GM19467 (cell line): Measurements from ENCODE around the gene NFIB.

Source experiments
- ATAC-seq: cut with Tn5 transposase; IDR thresholded peaks from one replicate; pipeline ENCODE4 v1.9.1; 2021; ENCODE audit warnings: mild to moderate bottlenecking, moderate library complexity; ENCODE audit not compliant: unreplicated experiment

NFIB gene

GRCh38 chr9:14127656-14128055, 186.3 kb downstream of the NFIB start:
- no peak for ATAC-seq

DNA sequence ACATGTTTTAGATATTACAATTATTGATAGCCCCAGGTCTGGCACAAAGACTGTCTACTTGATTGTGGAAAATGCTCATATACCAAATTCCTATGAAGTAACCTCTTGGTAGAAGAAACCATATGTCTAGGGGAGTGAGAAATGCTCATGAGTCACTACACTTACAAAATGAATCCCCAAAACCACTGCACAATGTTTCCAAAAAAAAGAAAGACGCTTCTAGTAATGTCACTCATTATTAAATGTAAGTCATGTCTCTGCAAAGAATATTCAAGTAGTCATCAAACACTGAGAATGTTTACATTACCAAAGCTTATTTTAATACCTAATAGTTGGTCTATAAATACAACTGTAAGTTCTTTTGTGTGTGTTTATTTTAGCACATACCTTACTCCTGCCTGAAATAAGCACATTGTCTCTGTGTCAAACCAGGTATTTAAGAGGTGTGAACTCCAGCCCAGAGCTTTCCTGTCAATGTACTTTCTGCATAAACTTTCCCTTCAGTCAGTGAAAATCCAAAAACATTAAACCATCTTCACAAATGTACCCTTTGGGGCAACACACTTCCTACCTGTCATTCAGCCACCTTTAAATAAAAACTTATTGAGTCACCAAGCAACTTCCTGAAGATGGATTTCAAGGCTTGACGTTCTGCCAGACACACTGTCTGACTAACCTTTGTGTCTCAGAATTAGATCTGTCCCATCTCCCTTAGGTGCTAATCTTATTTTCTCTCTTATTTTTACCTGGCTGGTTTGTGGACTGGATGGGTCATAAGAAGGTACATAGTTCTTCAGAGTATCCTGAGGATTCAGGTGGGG, 194.0 kb downstream of the NFIB start:
- ATAC-seq: no peak

DNA sequence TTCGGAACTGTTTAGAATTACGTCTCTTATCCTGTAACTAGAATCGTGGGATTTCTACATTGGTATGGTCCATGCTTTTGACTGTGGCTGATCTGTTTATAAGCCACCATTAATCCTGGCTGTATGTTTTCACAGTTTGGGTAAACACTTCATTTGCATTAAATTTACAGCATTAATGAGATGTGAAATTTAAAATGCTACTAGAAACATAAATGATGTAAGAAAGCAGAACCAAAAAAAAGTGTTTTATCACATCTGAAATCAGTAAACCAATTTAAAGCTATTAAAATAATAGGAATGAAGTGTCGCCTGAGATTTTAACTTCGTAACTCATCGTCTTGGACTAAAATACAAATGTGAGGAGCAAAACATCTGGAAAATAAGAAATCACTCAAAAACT, 201.7 kb downstream of the NFIB start:
- no peak for ATAC-seq

DNA sequence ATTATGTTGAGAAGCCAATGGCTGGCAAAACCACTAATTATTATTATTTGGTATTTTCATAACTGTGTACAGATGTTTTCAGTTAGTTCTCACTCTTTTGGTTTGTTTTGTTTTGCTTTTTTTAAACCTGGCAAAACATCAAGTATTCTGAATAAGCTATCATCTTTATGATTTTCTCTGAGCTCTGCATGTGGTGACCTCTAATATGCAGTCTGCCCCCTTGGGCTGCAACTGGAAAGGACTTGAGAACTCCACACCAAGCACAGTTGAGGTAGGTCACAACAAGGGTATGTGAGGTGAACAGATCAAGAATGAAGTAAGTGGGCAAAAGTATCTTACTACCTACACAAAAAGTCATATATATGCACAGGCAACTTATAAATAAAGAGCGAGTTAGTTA, 202.2 kb downstream of the NFIB start:
- ATAC-seq: no peak

DNA sequence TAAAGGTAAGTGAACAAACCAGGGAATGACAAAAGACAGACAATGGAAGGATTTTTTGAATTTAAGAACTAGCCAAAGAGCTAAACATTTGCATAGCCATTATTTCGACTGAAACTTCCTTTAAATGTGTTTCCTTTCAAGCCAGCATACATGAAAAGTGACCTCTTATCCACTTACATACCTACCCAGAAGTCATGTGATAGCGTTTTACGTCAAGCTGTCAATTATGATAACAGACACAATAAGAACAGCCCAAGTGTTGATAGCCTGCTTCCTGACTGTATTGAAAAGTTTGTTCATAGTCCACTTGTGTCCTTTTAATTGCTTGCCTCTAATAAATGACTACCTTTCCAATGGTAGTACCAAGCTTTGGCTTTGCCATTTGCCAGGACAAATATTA, 206.0 kb downstream of the NFIB start:
- ATAC-seq: no peak

DNA sequence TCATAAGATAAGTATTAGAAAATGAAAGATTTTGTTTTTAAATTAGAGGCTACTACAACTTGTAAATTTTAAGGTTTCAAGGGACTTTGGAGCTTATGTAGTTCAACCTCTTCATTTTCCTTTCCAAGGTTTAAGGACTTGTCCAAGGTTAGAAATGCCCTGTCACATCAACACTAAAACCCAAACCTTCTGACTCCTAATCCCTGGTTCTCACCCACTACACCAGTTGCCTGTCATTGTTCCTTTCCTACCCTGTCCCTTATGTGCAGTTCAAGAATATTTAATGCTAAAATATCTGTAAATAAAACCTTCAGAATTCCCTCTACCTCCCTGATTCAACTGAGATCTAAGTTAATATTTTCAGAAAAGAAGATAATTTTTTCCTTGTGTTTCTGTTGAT, 206.4 kb downstream of the NFIB start:
- no peak for ATAC-seq

- ATAC-seq: no peak
Observed at GRCh38 chr9:14106699-14107098, 207.2 kb downstream of the NFIB start.

DNA sequence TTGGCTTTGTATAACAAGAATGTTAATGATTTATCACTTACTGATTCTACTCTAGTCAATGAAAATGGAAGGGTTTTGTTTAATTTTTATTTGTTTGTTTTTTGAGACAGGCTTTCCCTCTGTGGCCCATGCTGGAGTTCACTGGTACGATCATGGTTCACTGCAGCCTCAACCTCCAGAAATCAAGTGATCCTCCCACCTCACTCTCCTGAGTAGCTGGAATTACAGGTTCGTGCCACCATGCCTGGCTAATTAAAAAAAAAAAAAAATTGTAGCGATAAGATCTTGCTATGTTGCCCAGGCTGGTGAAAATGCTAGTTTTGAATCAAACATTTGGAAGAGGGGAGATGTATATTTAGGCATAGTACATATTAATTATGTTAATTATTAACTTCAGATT, 209.4 kb downstream of the NFIB start:
- no peak for ATAC-seq

GRCh38 chr9:14103115-14103514, 210.8 kb downstream of the NFIB start:
- ATAC-seq: no peak

DNA sequence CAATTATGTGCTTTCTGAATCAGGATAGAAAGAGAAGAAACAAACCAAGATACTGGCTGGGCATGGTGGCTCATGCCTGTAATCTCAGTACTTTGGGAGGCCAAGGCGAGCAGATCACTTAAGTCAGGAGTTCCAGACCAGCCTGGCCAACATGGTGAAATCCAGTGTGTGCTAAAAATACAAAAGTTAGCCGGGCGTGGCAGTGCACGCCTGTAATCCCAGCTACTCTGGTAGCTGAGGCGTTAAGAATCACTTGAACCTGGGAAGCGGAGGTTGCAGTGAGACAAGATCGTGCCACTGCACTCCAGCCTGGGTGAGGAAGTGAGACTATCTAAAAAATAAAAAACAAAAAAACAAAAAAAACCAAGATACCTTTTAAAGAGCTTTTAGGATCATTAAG, 214.2 kb downstream of the NFIB start:
- ATAC-seq: no peak

GRCh38 chr9:14098486-14099180, 215.3 kb downstream of the NFIB start:
- no peak for ATAC-seq

DNA sequence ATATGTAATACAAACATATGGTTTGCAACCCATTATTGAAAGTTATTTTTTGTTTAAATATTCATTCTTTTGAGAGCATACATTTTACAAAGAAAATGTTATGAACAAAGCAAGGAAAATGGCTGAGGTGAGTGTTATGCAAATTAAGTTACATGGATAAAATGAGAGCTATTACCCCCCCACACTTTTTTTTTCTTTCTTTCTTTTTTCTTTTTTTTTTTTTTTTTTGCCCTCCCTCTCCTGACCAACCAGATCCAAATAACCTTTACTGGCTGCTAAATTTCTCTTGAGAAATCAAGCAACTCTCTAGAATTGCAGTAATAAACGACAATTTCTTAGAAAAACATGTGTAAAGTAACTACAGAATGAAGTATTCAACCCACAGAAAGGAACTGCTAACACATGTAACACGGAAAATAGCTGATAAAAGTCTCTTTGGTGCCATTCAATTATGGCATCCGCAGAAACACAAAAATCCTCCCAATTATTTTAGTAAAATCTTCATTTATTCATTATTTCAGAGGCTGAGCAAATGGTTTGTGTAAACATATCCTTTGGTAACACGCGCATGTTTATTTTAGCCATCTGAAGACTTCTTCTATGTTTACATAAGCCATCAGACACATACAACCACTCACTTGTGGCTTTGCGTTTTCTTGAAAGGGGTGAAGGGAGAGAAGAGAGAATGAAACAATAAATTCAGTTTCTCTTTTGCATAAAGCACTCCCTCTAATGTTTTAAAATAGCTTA, 216.1 kb downstream of the NFIB start:
- ATAC-seq: no peak

- no peak for ATAC-seq
Observed at GRCh38 chr9:14097215-14097614, 216.7 kb downstream of the NFIB start.

DNA sequence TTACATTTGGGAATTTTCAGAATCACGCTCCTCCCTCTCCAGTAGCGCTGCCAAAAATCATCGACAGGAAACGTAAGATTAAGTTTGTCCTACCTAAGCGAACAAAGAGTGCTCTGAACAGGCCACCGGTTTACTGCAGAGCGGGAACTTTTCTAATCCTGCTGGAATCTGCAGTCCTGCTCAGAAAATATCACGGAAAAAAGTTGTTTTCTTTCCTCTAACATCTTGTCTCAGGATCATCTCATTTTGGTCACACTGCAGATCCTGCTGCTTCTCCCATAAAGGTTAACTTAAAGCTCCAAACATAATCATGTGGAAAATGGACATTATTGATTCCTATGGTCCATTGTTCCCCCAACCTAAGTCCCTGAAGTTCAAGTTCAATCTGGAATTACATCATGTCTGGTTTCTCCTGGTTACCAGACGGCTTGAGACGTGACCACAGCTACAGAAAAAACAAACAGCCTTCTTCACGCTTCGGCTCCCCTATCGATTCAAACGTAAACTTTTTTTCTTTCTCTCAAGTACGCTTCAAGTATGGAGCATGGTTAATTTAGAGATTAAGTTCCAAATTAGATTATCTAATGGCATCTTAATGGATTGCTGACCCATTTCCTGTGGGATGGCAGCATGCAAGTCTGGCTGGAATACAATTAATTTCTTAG, 217.6 kb downstream of the NFIB start:
- no peak for ATAC-seq

DNA sequence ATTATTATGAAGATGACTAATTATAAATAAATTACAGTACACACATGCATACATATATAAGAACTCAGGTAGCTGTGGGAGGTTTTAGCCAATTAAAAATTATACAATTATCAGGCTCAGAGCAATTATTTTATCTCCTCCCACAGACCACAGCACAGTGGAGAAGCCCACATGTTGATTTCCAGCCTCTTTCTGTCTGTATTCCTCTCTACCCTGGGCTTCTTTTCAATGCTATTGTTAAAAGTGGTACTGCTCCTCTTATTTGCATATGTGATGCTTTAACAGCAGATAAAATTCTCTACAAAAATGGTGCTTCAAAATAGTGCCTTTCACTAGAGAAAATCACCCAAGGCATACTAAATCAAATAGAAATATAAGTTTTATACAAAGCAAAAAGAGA, 218.7 kb downstream of the NFIB start:
- no peak for ATAC-seq

GRCh38 chr9:14094491-14094890, 219.4 kb downstream of the NFIB start:
- no peak for ATAC-seq

DNA sequence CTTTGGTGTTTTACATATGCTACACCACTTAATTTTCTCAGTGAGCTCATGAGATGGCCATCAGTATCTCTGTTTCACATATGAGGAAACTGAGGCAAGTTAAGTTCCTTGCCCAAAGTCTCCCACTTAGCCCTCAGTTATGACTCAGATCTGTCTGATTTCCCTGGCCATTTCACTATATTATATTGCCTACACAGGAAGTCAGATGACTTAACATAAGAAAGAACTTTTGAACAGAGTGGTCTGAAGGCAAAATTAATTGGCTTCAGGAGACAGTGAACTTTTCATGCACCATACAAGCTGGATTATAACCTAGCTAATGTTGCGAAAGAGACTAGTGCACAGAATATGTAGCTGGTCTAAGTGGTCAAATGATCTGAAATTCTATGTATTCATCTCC, 221.6 kb downstream of the NFIB start:
- no peak for ATAC-seq

DNA sequence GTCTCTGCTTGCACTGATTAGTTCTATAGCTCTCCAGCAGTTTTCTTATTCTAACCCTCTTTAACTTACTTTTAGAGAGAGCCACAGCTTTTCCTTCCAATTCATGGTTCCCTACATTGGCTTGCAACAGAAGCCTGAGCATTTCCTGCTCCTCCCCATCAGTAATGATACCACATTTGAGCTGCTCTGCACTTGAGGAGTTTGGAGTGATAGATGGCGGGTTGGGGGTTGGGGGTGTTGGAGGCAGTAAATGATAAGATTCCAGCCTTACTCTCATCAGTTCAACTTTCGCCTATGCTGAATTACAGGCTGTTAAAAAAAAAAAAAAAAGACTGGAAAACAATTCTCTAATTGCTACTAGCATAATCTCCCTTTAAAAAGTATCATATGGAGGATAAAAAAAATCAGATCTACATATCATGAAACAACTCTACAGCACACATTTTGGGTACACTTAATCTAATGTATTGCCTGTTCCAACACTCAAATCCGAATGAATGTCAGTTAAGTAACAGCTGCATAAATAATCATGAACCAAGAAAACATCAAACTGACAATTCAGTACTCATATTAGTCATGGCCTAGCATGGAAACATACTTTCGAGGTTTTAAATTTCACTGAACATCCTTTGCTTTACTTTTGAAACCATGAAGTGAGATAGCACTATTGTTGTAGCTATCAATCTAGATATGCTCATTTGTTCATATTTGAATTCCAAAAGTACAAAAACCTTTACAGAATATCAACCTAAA, 224.7 kb downstream of the NFIB start:
- no peak for ATAC-seq

GRCh38 chr9:14087576-14087975, 226.4 kb downstream of the NFIB start:
- ATAC-seq: no peak

DNA sequence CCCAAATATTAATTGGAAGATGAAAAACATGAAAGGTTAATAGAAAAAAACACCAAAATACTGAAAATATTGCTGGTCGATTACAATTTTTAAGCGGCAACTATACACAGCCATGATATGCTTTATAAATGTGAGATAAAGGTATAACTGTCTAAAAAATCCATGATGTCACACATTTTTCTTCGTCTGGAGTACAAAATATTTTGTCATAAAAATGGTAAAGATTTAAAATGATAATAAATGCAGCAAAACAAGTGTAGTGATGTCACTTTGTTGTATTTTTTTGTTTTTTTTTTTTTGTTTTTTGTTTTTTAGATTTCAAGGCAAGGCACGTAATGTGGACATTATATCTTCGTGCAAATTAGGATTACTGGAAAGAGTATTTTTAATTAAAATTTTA, 227.4 kb downstream of the NFIB start:
- no peak for ATAC-seq

- no peak for ATAC-seq
Observed at GRCh38 chr9:14085810-14086209, 228.1 kb downstream of the NFIB start.
